TTC549 (cell line): Measurements from ENCODE around the gene DNAJC15.

ENCODE experiments used
- FAIRE-seq: peaks from 2 replicates; lab custom pipeline; 2012; peaks lifted over from hg19 to GRCh38; lab: Jason Lieb, UNC

DNAJC15 gene

GRCh38 chr13:43127827-43128226 lies 104.4 kb downstream of the DNAJC15 start:
- no peak for FAIRE-seq

GRCh38 chr13:43128504-43128961 lies 105.1 kb downstream of the DNAJC15 start:
- no peak for FAIRE-seq

- FAIRE-seq: no peak
These were observed 105.7 kb downstream of the DNAJC15 start for GRCh38 chr13:43129066-43129465.

GRCh38 chr13:43129511-43130110 lies 106.2 kb downstream of the DNAJC15 start:
- no peak for FAIRE-seq

GRCh38 chr13:43132257-43132656 lies 108.9 kb downstream of the DNAJC15 start:
- FAIRE-seq: no peak

GRCh38 chr13:43132911-43133310 lies 109.5 kb downstream of the DNAJC15 start:
- FAIRE-seq: no peak

GRCh38 chr13:43133792-43134191 lies 110.4 kb downstream of the DNAJC15 start:
- FAIRE-seq: no peak

GRCh38 chr13:43134868-43135267 lies 111.5 kb downstream of the DNAJC15 start:
- no peak for FAIRE-seq

- FAIRE-seq: no peak
These were observed 112.1 kb downstream of the DNAJC15 start for GRCh38 chr13:43135516-43135915.

GRCh38 chr13:43136920-43137575 lies 113.7 kb downstream of the DNAJC15 start:
- FAIRE-seq: no peak

- FAIRE-seq: no peak
These were observed 115.8 kb downstream of the DNAJC15 start for GRCh38 chr13:43139211-43139610.

- no peak for FAIRE-seq
These were observed 116.5 kb downstream of the DNAJC15 start for GRCh38 chr13:43139921-43140320.

- FAIRE-seq: no peak
These were observed 117.6 kb downstream of the DNAJC15 start for GRCh38 chr13:43140985-43141384.

- no peak for FAIRE-seq
These were observed 118.3 kb downstream of the DNAJC15 start for GRCh38 chr13:43141685-43142084.

GRCh38 chr13:43143591-43143990 lies 120.2 kb downstream of the DNAJC15 start:
- no peak for FAIRE-seq

- FAIRE-seq: no peak
These were observed 122.3 kb downstream of the DNAJC15 start for GRCh38 chr13:43145534-43146196.

GRCh38 chr13:43146400-43146799 lies 123.0 kb downstream of the DNAJC15 start:
- FAIRE-seq: no peak

- no peak for FAIRE-seq
These were observed 127.2 kb downstream of the DNAJC15 start for GRCh38 chr13:43150369-43151207.

GRCh38 chr13:43153436-43154090 lies 130.2 kb downstream of the DNAJC15 start:
- no peak for FAIRE-seq

- no peak for FAIRE-seq
These were observed 130.8 kb downstream of the DNAJC15 start for GRCh38 chr13:43154156-43154651.

- FAIRE-seq: no peak
These were observed 131.5 kb downstream of the DNAJC15 start for GRCh38 chr13:43154839-43155238.

GRCh38 chr13:43156916-43157315 lies 133.5 kb downstream of the DNAJC15 start:
- FAIRE-seq: no peak
